ENCODE measurements around the gene ETNK2. TPM values are rescaled to one million over a fixed set of nuclear protein-coding genes. Genes with fewer than 3 reads are reported as not detected.

Gene ETNK2
- total and polyA plus RNA-seq, 2 of the 8 experiments (the other 6 are each of a cell fraction or from before 2014, with no cell fraction given), result 20.1 to 26.7 TPM

DNA sequence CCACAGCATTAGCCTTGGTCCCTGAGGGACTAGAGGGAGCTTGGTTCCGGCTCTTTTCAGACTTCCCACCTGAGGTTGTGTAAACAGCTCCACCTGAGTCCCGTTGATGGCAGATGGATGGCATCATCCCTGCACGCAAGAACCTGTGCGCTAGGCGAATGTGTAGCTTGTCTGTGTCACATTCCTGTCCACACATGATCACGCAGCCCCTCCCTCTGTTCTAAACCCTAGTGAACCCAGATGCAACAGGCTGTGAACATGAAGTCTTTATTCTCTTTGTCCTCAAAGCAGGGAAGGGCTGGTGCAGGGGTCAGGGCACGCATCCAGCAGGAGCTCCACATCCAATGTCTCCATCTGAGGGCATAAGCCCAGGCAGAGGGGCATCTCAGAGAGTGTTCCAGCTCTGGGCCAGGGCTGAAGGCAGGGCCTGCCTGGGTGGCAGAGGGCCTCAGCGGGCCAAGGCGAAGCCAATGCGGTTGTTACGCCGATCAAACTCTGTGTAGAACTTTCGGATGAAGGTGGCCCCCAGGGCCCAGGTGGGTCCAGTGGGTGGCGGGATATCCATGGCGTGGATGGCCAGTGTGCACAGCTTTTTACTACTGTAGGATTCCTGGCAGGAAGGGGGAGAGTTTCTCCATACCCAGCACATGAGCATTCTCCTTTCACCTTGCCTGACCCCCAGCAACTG, 2.9 kb upstream of the ETNK2 start:
- Histone ChIP-seq H2BK12ac (ENCODE audit: low read depth, low read length) (no peak overlapping the region; the same call in 1 of the 2 replicates), H3K23ac (ENCODE audit: insufficient read length) (no peak overlapping the region), H3K79me2 (ENCODE audit: control insufficient read depth in 1 of 2, insufficient read depth in 2 of 2, low read length in 2 of 2) (no peaks in the 10 kb centered on the region), H4K8ac (ENCODE audit: extremely low read depth, insufficient read depth, low read length) (no peak overlapping the region), H4K91ac (replicated peaks; ENCODE audit: insufficient read length, low read length) (no peak overlapping the region), H2BK120ac (replicated peaks; ENCODE audit: low read depth, low read length) (no peak overlapping the region), H3K36me3 (ENCODE audit: control insufficient read depth in 2 of 4, insufficient read depth in 4 of 4, low read length in 3 of 4) (no peaks in the 10 kb centered on the region), H3K27ac (ENCODE audit: low read depth, low read length) (no peak overlapping the region), H3K56ac (replicated peaks; ENCODE audit: insufficient read length, low read depth, low read length) (no peak overlapping the region), H2AFZ (ENCODE audit: low read length) (no peak overlapping the region), H3K18ac (ENCODE audit: extremely low read depth, low read length) (no peak overlapping the region), H3K14ac (ENCODE audit: insufficient read length) (no peak overlapping the region), H3K23me2 (ENCODE audit: low read depth, low read length) (peaks cover 12% of the 10 kb centered on the region; the same call in 1 of the 2 replicates), H3K4me3 (ENCODE audit: extremely low read depth in 1 of 4, insufficient read depth in 2 of 4, low read depth in 3 of 4, low read length in 4 of 4) (no peak overlapping the region), H3K4me1 (replicated peaks in 1 of 4; ENCODE audit: control insufficient read depth in 3 of 4, insufficient read depth in 4 of 4, low read length in 3 of 4) (peaks cover 0 to 18% (median 11%) of the 10 kb centered on the region in 4 experiments; a peak in 6 of 7 replicates), H2BK15ac (ENCODE audit: low read length) (no peak overlapping the region), H3K27me3 (replicated peaks in 1 of 4; ENCODE audit: control insufficient read depth in 3 of 4, extremely low read depth in 1 of 4, insufficient read depth in 3 of 4, low read length in 3 of 4) (peaks cover 0 to 21% (median 17%) of the 10 kb centered on the region in 4 experiments; a peak in 5 of 7 replicates), H2BK5ac (ENCODE audit: low read depth, low read length) (no peak overlapping the region), H3K79me1 (ENCODE audit: low read depth, low read length) (no peaks in the 10 kb centered on the region), H2AK5ac (ENCODE audit: low read depth, low read length) (no peak overlapping the region), H3K4me2 (ENCODE audit: insufficient read depth in 1 of 2, low read depth in 2 of 2, low read length in 2 of 2) (no peak overlapping the region), H4K5ac (ENCODE audit: insufficient read length, low read depth, low read length) (no peak overlapping the region), H2BK20ac (ENCODE audit: low read length) (no peak overlapping the region), H3K9ac (replicated peaks in 1 of 4; ENCODE audit: extremely low read depth in 1 of 4, low read depth in 3 of 4, low read length in 3 of 4) (no peak overlapping the region), H3K4ac (replicated peaks; ENCODE audit: insufficient read length, low read depth, low read length) (no peak overlapping the region), H3K9me3 (ENCODE audit: insufficient read depth in 2 of 2, low read depth in 1 of 2, low read length in 1 of 2) (no peaks in the 10 kb centered on the region), H4K20me1 (replicated peaks in 1 of 2; ENCODE audit: control insufficient read depth in 1 of 2, insufficient read depth in 2 of 2, low read length in 2 of 2) (no peaks in the 10 kb centered on the region)
- no peak for FAIRE-seq
- DNase-seq (ENCODE audit: low read depth in 1 of 2, low spot score in 2 of 2), result no peak
- CTCF ChIA-PET (ENCODE audit: partially characterized antibody), result interaction anchor here (0.7 to 18.7 kb wide), 16 partner anchors 8 to 1367 kb away, joined by 3 to 360 read pairs (median 4); partner anchors contain the start of genes KISS1 and REN
- TF ChIP-seq TBP (IDR thresholded peaks at IDR 0.05; ENCODE audit: low read depth, low read length) (no peak), SP2 (IDR thresholded peaks at IDR 0.05; ENCODE audit: low read length) (no peak), FOSL1 (IDR thresholded peaks at IDR 0.05; ENCODE audit: insufficient read depth, low read depth, low read length) (no peak), ASH2L (IDR thresholded peaks at IDR 0.05; ENCODE audit: low read length) (no peak)
- TF ChIP-seq, protein P1, sequence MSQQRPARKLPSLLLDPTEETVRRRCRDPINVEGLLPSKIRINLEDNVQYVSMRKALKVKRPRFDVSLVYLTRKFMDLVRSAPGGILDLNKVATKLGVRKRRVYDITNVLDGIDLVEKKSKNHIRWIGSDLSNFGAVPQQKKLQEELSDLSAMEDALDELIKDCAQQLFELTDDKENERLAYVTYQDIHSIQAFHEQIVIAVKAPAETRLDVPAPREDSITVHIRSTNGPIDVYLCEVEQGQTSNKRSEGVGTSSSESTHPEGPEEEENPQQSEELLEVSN (IDR thresholded peaks at IDR 0.05), result no peak
- POLR2A ChIA-PET (ENCODE audit: partially characterized antibody), result interaction anchor here (0.7 to 0.8 kb wide), 2 partner anchors 17 to 24 kb away, joined by 3 read pairs; no protein-coding TSS in a partner anchor
- 92% methylated on average over 15 of the region's 15 CpGs; no CpG with 5 or more reads in 1 of the 2 experiments for WGBS, 2 experiments (ENCODE audit: extremely low coverage in 1 of 2, insufficient coverage in 1 of 2, insufficient read length in 1 of 2, insufficient replicate concordance in 2 of 2, low coverage in 1 of 2, low lambda C conversion rate in 2 of 2, missing lambda C conversion rate in 1 of 2)
